ENCODE data around the gene MICB. TPM values are rescaled to one million over a fixed set of nuclear protein-coding genes. Genes with fewer than 3 reads are reported as not detected.

Gene MICB
- total and polyA plus RNA-seq, 4 donors: 0.19 to 4.9 (median 1.2) TPM

GRCh38 chr6:31477521-31477920 is 20.4 kb upstream of the MICB start:
- no peak for DNase-seq (ENCODE audit: low spot score)
- Histone ChIP-seq H3K4me1 (ENCODE audit: control insufficient read depth in 4 of 4, insufficient read depth in 4 of 4, low read length in 3 of 4) (no peaks in the 10 kb centered on the region), H3K27ac (ENCODE audit: low read depth in 1 of 2, low read length in 2 of 2) (no peak overlapping the region), H3K36me3 (ENCODE audit: control insufficient read depth in 4 of 4, insufficient read depth in 3 of 4, low read depth in 1 of 4, low read length in 3 of 4) (no peaks in the 10 kb centered on the region), H3K27me3 (ENCODE audit: control insufficient read depth in 4 of 4, insufficient read depth in 4 of 4, low read length in 3 of 4) (no peaks in the 10 kb centered on the region), H3K9me3 (ENCODE audit: control insufficient read depth in 4 of 4, low read length in 3 of 4) (no peaks in the 10 kb centered on the region), H3K9ac (ENCODE audit: low read depth in 1 of 2, low read length in 2 of 2) (no peak overlapping the region), H3K4me3 (ENCODE audit: low read depth in 1 of 3, low read length in 3 of 3) (no peak overlapping the region)
- 94% methylated on average over 4 of the region's 4 CpGs for WGBS
- TF ChIP-seq REST (IDR thresholded peaks at IDR 0.05) (no peak), ZBTB33 (IDR thresholded peaks at IDR 0.05) (no peak), GABPA (IDR thresholded peaks at IDR 0.05 in 1 of 2, conservative IDR thresholded peaks at IDR 0.05 in 1 of 2) (no peak), MAX (IDR thresholded peaks at IDR 0.05) (no peak)

- no peak overlapping the region for H3K9ac ChIP-seq (ENCODE audit: low read depth in 1 of 2, low read length in 2 of 2)
- H3K36me3 ChIP-seq (ENCODE audit: control insufficient read depth in 4 of 4, insufficient read depth in 3 of 4, low read depth in 1 of 4, low read length in 3 of 4): no peaks in the 10 kb centered on the region
- no peak for TF ChIP-seq HNF4A (conservative IDR thresholded peaks at IDR 0.05)
- TF ChIP-seq REST (IDR thresholded peaks at IDR 0.05): no peak
- no peak for TF ChIP-seq MAX (IDR thresholded peaks at IDR 0.05)
- no peak for TF ChIP-seq JUND (IDR thresholded peaks at IDR 0.05)
- TF ChIP-seq EGR1 (IDR thresholded peaks at IDR 0.05; ENCODE audit: low read depth in 2 of 2): no peak
- no peak for TF ChIP-seq YY1 (IDR thresholded peaks at IDR 0.05)
- no peak for TF ChIP-seq ZBTB33 (IDR thresholded peaks at IDR 0.05)
- TF ChIP-seq HNF4G (IDR thresholded peaks at IDR 0.05): no peak
- H3K27ac ChIP-seq (ENCODE audit: low read depth in 1 of 2, low read length in 2 of 2): no peak overlapping the region
- H3K4me3 ChIP-seq (ENCODE audit: low read depth in 1 of 3, low read length in 3 of 3): no peak overlapping the region
- no peaks in the 10 kb centered on the region for H3K4me1 ChIP-seq (ENCODE audit: control insufficient read depth in 4 of 4, insufficient read depth in 4 of 4, low read length in 3 of 4)
- H3K9me3 ChIP-seq (ENCODE audit: control insufficient read depth in 4 of 4, low read length in 3 of 4): no peaks in the 10 kb centered on the region
- 66% methylated on average over 3 of the region's 3 CpGs for WGBS
- H3K27me3 ChIP-seq (ENCODE audit: control insufficient read depth in 4 of 4, insufficient read depth in 4 of 4, low read length in 3 of 4): no peaks in the 10 kb centered on the region
- DNase-seq (ENCODE audit: low spot score): no peak
These were observed 19.6 kb upstream of the MICB start for GRCh38 chr6:31478186-31478950.
